Measurements from ENCODE around the gene MED15. TPM values are rescaled to one million over a fixed set of nuclear protein-coding genes. Genes with fewer than 3 reads are reported as not detected.

Gene MED15
- polyA plus RNA-seq, 1 experiment: 17.3 TPM

DNA sequence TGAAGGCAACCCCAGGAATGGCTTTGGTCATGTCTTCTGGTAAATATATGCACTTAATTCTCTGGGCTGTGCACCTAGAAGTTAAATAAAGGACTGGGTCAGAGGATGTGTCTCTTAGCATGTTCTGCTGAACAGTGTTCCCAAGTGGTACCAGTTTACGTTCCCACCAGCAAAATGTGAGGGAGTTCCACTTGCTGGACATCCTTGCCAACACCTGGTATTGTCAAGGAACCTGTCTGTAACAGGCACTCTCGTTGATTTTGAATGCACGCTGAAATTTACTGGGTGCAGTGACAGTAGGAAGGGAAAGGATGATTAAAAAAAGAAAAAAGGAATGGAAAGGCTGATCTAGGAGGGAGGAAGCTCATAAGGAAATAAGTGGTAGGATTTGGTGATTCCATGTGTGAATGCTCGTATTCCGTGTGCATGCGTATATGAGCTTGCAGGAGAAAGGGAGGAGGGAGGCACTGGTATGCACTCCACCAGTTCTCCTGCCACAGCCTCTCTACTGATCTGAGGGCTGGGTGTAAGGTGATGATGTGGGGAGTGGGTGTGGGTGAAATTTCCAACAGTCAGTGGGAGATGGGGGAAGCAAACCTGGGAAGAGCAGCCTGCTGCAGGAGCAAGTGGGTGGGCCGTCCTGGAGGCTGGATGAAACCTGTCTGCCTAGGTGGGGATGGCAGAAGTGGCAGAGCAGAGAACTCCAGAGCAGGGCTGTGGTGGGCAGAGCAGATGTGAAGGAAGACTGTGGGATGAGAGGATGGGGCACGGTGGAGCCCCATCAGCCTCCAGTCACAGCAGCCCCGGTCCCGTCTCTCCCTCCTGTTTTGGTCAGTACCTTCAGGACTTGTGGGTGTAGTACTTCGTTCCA, 15.0 kb downstream of the MED15 start:
- H3K27ac ChIP-seq (ENCODE audit: low read depth, low read length): no peak overlapping the region
- DNase-seq (ENCODE audit: low read depth, low spot score): no peak
- no peak overlapping the region for H3K4me3 ChIP-seq (ENCODE audit: low read depth, low read length)
- POLR2A ChIA-PET: interaction anchor here (2.3 kb wide), 1 partner anchor 47 kb away, joined by 7 read pairs; no protein-coding TSS in a partner anchor
- TF ChIP-seq, protein P1, sequence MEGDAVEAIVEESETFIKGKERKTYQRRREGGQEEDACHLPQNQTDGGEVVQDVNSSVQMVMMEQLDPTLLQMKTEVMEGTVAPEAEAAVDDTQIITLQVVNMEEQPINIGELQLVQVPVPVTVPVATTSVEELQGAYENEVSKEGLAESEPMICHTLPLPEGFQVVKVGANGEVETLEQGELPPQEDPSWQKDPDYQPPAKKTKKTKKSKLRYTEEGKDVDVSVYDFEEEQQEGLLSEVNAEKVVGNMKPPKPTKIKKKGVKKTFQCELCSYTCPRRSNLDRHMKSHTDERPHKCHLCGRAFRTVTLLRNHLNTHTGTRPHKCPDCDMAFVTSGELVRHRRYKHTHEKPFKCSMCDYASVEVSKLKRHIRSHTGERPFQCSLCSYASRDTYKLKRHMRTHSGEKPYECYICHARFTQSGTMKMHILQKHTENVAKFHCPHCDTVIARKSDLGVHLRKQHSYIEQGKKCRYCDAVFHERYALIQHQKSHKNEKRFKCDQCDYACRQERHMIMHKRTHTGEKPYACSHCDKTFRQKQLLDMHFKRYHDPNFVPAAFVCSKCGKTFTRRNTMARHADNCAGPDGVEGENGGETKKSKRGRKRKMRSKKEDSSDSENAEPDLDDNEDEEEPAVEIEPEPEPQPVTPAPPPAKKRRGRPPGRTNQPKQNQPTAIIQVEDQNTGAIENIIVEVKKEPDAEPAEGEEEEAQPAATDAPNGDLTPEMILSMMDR (IDR thresholded peaks at IDR 0.05; ENCODE audit: low read depth, low read length): no peak
- H3K9me3 ChIP-seq (ENCODE audit: control insufficient read depth, insufficient read depth, low read length): no peaks in the 10 kb centered on the region
- CTCF ChIA-PET: interaction anchor here (1.9 kb wide), 1 partner anchor 42 kb away, joined by 7 read pairs; no protein-coding TSS in a partner anchor
- H3K27me3 ChIP-seq (ENCODE audit: control insufficient read depth, insufficient read depth, low read length): no peaks in the 10 kb centered on the region

GRCh38 chr22:20523086-20523983, 15.9 kb downstream of the MED15 start:
- ChIA-PET CTCF (interaction anchor here (1.9 kb wide), 1 partner anchor 41 kb away, joined by 7 read pairs; no protein-coding TSS in a partner anchor), POLR2A (interaction anchor here (1.1 to 2.3 kb wide), 2 partner anchors 15 to 46 kb away, joined by 5 to 7 read pairs; partner anchors contain the start of gene MED15)
- TF ChIP-seq, protein P1 (IDR thresholded peaks at IDR 0.05; ENCODE audit: low read depth, low read length): no peak
- H3K4me3 ChIP-seq (ENCODE audit: low read depth, low read length): no peak overlapping the region
- DNase-seq (ENCODE audit: low read depth, low spot score): no peak
- H3K27ac ChIP-seq (ENCODE audit: low read depth, low read length): peak overlapping the region; percentile 77
- H3K27me3 ChIP-seq (ENCODE audit: control insufficient read depth, insufficient read depth, low read length): no peaks in the 10 kb centered on the region
- H3K9me3 ChIP-seq (ENCODE audit: control insufficient read depth, insufficient read depth, low read length): 0 out of 2 replicates have a peak, but pooled peaks cover 2% of the 10 kb centered on the region

GRCh38 chr22:20524004-20524481, 16.6 kb downstream of the MED15 start:
- POLR2A ChIA-PET: interaction anchor here (1.1 to 2.3 kb wide), 2 partner anchors 16 to 45 kb away, joined by 5 to 7 read pairs; partner anchors contain the start of gene MED15
- DNase-seq (ENCODE audit: low read depth, low spot score): no peak
- no peak overlapping the region for H3K4me3 ChIP-seq (ENCODE audit: low read depth, low read length)
- CTCF ChIA-PET: interaction anchor here (0.9 to 1.9 kb wide), 2 partner anchors 40 to 44 kb away, joined by 3 to 7 read pairs; no protein-coding TSS in a partner anchor
- peaks cover 5% of the 10 kb centered on the region; the same call in 1 of the 2 replicates for H3K9me3 ChIP-seq (ENCODE audit: control insufficient read depth, insufficient read depth, low read length)
- TF ChIP-seq, protein P1 (IDR thresholded peaks at IDR 0.05; ENCODE audit: low read depth, low read length): no peak
- H3K27ac ChIP-seq (ENCODE audit: low read depth, low read length): peak overlapping the region; percentile 77
- no peaks in the 10 kb centered on the region for H3K27me3 ChIP-seq (ENCODE audit: control insufficient read depth, insufficient read depth, low read length)

GRCh38 chr22:20525048-20525447, 17.6 kb downstream of the MED15 start:
- peaks cover 5% of the 10 kb centered on the region; the same call in 1 of the 2 replicates for H3K9me3 ChIP-seq (ENCODE audit: control insufficient read depth, insufficient read depth, low read length)
- DNase-seq (ENCODE audit: low read depth, low spot score): no peak
- TF ChIP-seq, protein P1 (IDR thresholded peaks at IDR 0.05; ENCODE audit: low read depth, low read length): no peak
- POLR2A ChIA-PET: interaction anchor here (0.7 to 2.7 kb wide), 3 partner anchors 17 to 97 kb away, joined by 3 to 13 read pairs (median 7); partner anchors contain the start of gene MED15
- no peaks in the 10 kb centered on the region for H3K27me3 ChIP-seq (ENCODE audit: control insufficient read depth, insufficient read depth, low read length)
- CTCF ChIA-PET: interaction anchor here (0.9 kb wide), 1 partner anchor 43 kb away, joined by 3 read pairs; no protein-coding TSS in a partner anchor
- peak overlapping the region; percentile 47 for H3K27ac ChIP-seq (ENCODE audit: low read depth, low read length)
- no peak overlapping the region for H3K4me3 ChIP-seq (ENCODE audit: low read depth, low read length)
